SIG-M5 (cell line): ENCODE data around the gene CDC37L1.

Source experiments
- DNase-seq: peaks from one replicate; lab custom pipeline; 2025; lab: John Stamatoyannopoulos, UW

Gene CDC37L1

GRCh38 chr9:4669890-4670289 is 9.5 kb upstream of the CDC37L1 start:
- no peak for DNase-seq

DNA sequence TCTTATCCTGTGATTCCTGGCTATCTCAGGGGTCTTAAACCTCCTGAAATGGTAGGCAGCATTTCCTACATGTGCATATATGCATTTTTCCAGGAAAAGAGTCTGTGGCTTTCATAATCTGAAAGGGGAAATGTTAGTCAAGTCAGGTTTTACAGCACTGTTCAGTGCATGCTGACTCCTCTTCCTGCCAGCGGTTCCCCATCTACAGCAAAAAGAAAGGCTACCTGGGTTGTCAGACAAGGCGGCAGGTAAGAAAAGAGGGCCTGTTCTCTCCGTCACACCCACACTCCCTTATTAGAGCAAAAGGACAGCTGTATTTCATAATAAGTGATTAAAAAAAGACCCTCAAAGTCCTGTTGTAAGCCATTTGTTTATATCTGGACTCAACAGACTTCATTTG is 8.8 kb upstream of the CDC37L1 start:
- no peak for DNase-seq

- no peak for DNase-seq
These were observed 7.6 kb upstream of the CDC37L1 start for GRCh38 chr9:4671737-4672136.

GRCh38 chr9:4674783-4675182 is 4.6 kb upstream of the CDC37L1 start:
- DNase-seq: no peak

DNA sequence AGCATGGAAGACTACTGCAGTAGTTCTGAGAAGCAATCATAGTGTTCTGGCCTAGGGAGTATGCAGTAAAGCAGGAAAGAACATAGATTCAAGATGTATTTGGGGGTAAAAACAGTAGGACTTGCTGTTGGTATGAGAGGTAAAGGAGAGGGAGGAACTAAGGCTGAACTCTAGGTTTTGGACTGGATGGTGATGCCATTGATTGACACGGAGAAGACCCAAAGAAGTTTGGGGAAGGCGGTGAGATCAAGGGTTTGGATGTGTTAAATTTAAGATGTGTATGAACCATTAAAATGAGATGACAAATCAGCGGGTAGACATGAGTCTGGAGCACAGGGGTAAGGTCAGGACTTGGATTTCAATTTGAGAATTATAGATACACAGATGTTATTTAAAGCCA is 2.0 kb upstream of the CDC37L1 start:
- DNase-seq: no peak

DNA sequence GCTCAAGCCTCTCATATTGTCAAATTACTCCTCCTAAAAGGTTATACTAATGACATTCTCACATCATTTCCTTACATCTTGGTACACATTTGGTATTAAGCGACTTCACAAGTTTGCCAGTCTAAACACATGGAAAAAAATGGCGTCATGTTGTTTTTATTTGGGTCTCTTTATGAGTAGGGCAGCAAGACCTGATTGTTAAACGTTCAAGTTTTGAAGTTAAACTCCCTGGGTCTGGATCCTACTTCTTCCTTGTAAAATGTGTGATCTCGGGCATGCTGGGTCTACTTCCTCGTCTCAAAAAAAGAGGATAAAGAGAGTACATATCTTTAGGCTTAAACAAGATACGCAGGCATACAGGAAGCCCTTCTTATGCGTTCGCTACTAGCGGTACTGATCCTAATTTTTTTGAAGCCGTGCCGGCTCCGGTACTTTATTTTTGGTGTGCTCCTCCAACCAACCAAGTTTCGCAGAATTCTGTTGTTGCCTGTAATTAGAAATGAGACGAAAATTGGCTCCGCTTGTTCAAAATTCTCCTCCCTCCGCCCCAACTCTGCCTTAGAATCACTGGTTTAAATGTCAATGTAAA is 596 bp upstream of the CDC37L1 start:
- DNase-seq: no peak

GRCh38 chr9:4680173-4680525 is 780 bp downstream of the CDC37L1 start:
- no peak for DNase-seq

- DNase-seq: no peak
These were observed 1.4 kb downstream of the CDC37L1 start for GRCh38 chr9:4680750-4681149.

DNA sequence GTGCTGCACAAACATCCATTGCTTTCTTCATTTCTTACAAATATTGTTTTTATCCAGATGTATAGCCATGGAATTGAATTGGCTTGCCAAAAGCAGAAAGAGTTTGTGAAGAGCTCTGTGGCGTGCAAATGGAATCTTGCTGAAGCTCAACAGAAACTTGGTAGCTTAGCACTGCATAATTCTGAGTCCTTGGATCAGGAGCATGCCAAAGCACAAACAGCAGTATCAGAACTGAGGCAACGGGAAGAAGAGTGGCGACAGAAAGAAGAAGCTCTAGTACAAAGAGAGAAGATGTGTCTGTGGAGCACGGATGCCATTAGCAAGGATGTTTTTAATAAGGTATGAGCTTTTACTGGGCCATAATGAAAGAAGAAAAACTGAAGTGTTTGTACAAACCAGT is 5.5 kb downstream of the CDC37L1 start:
- no peak for DNase-seq

- no peak for DNase-seq
These were observed 6.7 kb downstream of the CDC37L1 start for GRCh38 chr9:4686112-4686511.

DNA sequence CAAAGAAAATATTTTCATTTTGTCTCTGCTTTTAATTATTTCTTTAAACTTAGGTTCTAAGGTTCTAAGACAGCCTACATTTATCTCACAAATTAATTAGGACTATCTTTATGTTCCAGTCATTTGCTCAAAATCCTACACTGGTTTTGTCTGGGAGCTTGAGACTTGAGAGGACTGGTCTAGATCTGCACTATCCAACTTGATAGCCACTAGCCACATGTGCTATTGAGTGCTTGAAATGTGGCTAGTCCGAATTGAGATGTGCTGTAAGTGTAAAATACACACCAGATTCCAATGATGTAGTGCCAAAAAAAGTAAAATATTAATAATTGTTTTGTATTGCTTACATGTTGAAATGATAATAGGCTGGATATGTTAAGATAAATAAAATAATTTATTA is 7.2 kb downstream of the CDC37L1 start:
- DNase-seq: no peak

DNA sequence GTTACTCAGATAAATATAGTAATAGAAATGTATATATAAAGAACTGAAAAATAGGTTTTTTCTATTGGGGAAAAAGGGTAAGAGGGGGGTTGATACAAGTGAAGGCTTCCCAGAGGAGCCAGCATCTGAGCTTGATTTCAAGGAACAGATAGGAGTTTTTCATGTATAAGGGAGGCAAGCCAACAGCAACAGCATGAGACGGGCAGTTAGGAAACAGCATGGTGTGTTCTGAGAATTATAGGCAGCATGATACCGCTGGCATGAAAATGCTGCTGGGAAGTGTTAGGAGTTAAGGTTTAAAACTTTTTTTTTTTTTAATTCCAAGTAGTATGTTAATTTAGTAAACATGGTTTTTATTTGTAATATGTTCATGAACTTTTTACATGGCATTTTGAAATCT is 9.7 kb downstream of the CDC37L1 start:
- no peak for DNase-seq

- no peak for DNase-seq
These were observed 10.3 kb downstream of the CDC37L1 start for GRCh38 chr9:4689687-4690104.

GRCh38 chr9:4690144-4690543 is 10.8 kb downstream of the CDC37L1 start:
- no peak for DNase-seq

DNA sequence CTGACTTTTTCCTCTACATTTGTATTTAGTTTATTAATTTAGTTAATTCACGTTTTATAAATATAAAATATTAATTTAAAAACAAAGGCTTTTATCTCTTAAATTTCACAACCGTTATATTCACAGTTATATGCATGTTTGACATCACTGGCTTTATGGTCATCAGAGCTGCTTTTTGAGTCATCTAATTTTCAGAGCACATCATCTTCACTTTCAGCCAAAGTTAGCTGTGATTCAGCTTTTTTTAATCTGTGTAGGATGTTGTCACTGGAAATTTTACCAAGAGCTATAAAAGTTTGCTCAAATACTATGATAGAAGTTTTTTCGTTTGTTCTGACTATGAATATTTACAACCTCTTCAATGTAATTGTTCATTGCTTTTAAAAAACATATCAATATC is 12.4 kb downstream of the CDC37L1 start:
- DNase-seq: no peak

DNA sequence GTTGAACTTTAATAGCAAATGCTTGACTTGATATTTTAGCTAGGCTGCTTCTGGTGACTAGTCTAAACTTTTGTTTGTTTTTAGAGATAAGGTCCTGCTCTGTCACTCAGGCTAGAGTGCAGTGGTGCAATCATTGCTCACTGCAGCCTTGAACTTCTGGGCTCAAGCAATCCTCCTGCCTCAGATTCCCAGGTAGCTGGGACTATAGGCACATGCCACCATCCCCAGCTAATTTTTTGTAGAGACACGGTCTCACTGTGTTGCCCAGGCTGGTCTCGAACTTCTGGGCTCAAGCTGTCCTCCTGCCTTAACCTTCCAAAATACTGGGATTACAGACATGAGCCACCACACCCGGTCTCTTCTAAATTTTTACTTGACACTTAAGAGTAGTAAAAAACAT is 20.7 kb downstream of the CDC37L1 start:
- DNase-seq: no peak

GRCh38 chr9:4700932-4701331 is 21.6 kb downstream of the CDC37L1 start:
- DNase-seq: no peak

- DNase-seq: no peak
These were observed 22.2 kb downstream of the CDC37L1 start for GRCh38 chr9:4701526-4701925.

DNA sequence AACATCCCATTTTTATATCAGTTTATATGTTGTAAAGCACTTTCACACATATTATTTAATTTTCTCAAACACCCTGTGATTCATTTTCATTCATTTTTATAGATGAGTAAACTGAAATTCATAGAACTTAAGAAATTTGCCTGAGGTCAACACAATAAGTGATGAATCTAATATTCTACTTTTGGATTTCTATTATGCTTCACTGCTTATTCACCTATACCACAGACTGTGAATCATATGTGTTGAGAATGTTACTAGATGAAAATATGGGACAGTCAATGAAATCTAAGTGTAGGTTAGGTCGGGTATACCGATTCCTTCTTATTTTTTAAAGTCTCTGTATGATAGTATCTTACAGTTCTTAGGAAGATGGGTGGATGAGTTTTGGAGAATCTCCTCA is 24.8 kb downstream of the CDC37L1 start:
- no peak for DNase-seq

DNA sequence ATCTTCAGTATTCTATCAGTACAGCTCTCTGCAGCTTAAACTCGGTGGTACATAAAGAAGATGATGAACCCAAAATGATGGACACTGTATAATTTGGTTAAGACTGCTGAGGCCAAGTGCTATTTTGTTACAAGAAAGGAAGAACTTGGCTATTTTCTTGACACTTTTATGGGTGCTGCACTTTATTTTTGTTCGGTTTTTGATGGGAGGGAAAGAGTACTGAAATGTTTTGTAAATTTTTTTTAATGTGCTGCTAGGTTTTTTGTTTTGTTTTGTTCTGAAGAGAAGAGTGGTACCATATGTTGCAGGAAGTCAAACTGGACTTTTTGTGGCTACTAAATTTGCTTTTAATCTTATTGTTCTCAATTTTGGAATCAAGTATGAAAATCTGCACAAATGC is 26.7 kb downstream of the CDC37L1 start:
- DNase-seq: no peak

- DNase-seq: no peak
These were observed 27.7 kb downstream of the CDC37L1 start for GRCh38 chr9:4706971-4707622.

- no peak for DNase-seq
These were observed 30.0 kb downstream of the CDC37L1 start for GRCh38 chr9:4709380-4709779.

GRCh38 chr9:4713849-4714248 is 34.5 kb downstream of the CDC37L1 start:
- no peak for DNase-seq

GRCh38 chr9:4714266-4715016 is 35.1 kb downstream of the CDC37L1 start:
- no peak for DNase-seq
